CD4-positive, alpha-beta T cell treated with Interleukin-2 at 100 ng/mL for 4 hours (primary cell): ENCODE results near the gene STK40.

ENCODE experiments used
- DNase-seq: peaks from one replicate; pipeline ENCODE4 v3.0.0-alpha.2; 2020; ENCODE audit warnings: low spot score

STK40 gene

GRCh38 chr1:36343651-36344394 is 41.9 kb downstream of the STK40 start:
- DNase-seq, result no peak

- DNase-seq, result peak; percentile 60
Measured at GRCh38 chr1:36342426-36343185, 43.1 kb downstream of the STK40 start.

DNA sequence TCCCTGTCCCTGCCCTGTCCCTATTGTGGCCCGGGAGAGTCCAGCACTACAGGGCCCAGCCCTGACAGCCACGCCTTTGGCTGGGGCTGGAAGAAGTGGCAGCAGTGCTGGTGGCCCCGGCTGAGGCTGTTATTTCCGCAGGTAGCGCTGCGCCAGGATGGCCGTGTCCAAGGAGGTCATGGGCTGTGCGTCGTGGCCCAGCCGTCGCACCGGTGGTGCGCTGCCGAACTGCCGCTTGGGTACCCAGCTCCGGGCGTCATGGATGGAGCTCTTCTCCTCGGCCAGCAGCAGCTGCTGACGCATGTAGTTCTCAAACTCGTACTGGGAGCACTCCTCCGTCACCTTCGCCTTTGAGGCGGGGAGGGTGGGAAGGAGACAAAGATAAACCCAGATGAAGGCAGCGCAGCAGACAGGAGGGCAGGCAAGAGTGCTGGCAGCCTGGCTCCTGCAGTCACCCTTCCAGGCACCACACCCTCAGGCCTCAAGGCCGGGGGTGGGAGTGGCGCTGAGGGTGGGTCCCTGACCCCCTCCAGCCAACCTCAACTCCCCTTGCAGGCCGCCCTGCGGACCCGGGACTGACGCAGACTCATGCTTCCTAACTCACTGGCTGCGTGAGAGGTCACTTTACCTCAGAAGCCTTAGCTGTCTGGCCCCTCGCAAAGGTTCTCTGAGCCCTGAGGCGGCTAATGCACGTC is 44.0 kb downstream of the STK40 start:
- no peak for DNase-seq

DNA sequence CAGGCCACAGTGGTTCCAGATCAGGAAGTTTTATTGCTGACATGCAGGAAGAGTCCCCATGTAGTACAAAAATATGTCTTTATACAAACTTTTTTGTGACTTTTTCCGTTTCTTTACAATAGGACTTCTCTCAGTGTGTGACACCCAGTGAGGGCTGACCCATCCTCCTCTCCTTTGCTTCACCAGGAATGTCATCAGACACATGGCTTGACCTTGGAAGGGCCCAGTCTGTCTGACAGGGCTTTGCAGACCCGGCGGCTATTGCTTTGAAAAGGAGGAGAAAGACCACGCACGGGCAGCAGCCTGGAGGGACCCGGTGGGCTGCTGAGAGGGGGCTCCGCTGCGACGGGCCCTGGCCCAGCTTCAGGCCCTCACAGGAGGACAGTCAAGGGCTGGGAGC is 46.1 kb downstream of the STK40 start:
- no peak for DNase-seq

GRCh38 chr1:36339215-36339614 is 46.5 kb downstream of the STK40 start:
- no peak for DNase-seq

DNA sequence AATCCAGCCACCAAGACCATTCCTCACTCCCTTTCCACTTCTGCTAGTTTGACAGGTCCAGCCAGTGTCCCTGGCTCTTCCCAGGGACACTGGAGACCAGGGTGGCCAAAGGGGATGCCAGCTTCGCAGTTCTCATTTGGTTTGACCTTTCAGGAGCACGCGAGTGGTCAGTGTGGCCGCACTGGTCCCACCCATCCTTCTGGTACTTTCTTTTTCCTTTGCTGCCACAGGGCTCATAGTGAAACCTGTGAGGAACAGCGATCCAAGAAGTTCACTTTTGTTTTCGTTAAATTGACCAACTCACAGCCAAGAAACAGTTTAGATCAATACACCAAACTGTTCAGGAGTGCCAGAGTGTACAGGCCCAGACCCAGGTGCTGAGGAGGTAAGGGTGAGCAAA is 47.9 kb downstream of the STK40 start:
- no peak for DNase-seq

- DNase-seq, result no peak
Measured at GRCh38 chr1:36330940-36331339, 54.8 kb downstream of the STK40 start.

DNA sequence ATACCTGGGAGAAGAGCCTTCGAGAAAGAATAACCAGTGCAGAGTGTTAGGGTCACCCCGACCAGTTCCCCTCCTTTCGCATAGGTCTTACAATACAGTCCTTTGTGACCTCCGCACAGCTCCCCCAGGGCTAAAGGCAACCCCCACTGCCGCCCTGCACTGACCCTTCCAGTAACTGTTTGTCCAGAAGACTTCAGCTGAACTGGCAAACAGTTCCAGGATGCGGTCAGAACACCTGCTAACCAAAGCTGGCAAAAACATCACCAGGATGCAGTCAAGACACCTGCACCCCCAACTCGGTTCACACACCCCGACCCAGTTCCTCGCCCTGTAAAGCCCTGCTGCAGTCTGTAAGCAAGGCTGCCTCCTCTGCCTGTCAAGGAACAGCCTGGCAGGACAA is 55.9 kb downstream of the STK40 start:
- DNase-seq, result no peak

DNA sequence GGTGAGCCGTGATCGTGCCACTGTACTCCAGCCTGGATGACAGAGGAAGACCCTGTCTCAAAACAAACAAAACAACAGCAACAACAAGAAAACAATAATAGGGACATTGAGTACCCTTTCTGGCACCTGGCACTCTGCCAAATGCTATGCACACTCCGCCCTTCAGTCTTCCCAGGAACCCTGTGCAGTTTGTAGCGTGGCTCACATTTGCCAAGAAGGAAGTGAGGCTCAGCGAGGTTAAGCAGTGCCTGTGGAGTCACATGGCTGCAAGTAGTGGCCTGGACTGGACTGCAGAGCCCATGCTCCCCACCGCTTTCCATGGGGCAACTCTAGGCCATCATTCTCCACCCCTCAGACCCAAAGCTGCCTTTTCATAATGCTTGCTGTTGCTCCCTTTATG is 57.0 kb downstream of the STK40 start:
- no peak for DNase-seq

- no peak for DNase-seq
Measured at GRCh38 chr1:36328088-36328480, 57.6 kb downstream of the STK40 start.

DNA sequence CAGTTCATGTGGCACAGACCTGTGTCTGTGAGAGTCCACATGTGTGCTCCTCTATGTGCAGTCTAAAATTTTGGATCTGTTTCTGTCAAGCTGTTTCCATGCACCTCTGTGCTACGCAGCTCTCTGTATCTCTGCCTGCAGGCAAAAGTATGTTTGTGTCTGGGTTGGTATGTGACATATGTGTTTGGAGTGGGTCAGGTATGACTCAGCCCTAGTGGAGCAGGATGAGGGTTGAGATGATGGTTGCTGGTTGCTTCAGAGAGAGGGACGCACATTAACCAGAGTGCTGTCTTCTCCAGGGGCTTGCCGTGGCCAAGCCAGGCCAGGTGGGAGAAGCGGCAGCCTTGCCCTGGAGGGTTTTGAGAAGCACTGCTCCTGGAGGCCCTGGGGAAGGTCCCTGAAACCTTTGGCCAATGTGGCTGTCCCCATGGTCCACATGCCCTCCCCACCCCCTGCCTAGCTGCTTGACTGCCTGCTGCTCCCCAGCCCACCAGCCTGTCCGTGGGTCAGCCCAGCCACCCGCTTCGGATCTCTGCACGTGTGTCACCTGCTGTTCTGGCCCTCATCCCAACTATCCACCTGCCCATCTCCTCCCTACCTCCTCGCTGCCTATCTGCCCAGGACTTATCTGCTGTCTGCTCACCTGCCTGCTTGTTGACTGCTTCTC is 58.2 kb downstream of the STK40 start:
- DNase-seq, result no peak

DNA sequence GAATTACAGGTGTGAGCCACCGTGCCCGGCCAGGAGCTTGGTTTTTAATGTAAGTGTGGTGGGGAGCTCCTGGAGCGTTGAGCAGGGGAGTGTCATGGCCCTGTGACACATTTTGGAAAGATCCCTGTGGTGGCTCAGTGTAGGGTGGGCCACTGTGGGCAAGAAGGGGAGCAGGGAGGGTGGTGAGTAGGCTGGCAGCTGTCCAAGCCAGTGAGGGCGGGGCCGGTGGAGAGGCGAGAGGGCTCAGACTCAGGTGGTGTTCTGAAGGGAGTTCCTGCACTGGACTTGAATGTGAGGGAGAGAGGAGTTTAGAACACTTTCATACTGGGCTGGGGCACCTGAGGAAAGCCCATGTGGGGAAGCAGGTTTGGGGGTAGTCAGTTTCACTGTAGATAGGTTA is 59.2 kb downstream of the STK40 start:
- DNase-seq, result no peak

DNA sequence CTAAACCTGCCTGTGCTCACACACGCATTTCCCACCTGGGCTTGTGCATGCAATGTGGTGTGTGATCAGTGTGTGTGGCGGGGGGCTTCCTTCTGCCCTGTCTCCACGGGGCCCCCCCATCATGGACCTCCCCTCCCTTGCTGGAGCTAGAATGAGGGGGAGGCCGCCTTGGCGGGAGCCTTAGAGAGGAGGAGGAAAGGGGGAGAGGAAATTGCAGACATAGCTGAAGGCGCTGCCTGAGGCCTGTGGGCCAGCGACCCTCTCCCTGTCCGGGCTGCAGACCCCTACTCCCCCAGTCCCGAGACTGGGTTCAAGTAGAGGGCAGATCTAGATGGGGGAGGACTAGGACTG is 61.4 kb downstream of the STK40 start:
- no peak for DNase-seq

GRCh38 chr1:36323636-36324352 is 61.9 kb downstream of the STK40 start, which contains the start of gene EVA1B:
TSS of gene EVA1B (minus strand) at chr1:36323645. CDS start at chr1:36323037, 608 bp downstream.
- peak; percentile 32 for DNase-seq

- peak; percentile 10 for DNase-seq
Measured at GRCh38 chr1:36322786-36323635, 62.7 kb downstream of the STK40 start.

- DNase-seq, result no peak
Measured at GRCh38 chr1:36322041-36322785, 63.5 kb downstream of the STK40 start.

GRCh38 chr1:36321119-36321951 is 64.4 kb downstream of the STK40 start:
- peak; percentile 12 for DNase-seq

DNA sequence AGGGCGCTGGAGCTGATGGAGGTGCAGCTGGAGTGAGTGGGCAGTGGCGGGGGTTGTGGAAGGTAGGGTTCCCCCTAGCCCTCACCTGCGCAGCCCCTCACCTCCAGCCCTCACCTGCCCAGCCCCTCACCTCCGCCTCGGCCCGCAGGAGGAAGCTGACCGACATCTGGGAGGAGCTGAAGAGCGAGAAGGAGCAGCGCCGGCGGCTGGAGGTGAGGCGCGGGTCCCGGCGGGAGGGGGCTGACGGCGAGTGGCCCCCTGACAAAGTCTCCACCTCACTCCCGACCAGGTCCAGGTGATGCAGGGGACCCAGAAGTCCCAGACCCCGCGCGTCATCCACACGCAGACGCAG is 65.0 kb downstream of the STK40 start:
- no peak for DNase-seq

DNA sequence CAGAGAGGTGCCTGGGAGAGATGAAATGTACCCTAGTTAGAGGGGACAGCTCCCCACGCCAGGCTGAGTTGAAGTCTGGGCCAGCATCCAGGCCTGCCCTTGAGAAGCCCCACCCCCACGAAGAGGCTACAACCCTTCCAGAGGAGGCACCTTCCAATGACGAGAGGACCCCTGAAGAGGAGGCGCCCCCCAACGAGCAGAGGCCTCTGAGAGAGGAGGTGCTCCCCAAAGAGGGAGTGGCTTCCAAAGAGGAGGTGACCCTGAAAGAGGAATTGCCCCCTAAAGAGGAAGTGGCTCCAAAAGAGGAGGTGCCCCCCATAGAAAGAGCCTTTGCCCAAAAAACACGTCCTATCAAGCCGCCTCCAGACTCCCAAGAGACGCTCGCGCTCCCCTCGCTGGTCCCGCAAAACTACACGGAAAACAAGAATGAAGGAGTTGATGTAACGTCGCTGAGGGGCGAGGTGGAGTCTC is 65.4 kb downstream of the STK40 start:
- no peak for DNase-seq
